HG02870 (cell line): ENCODE results near the gene TM2D1.
"Not testable (repeated sequence)": the region's sequence is repeated elsewhere in the genome, so short reads cannot be mapped to it uniquely, and the experiment has no call there.

Source experiments
- ATAC-seq: cut with Tn5 transposase; IDR thresholded peaks from one replicate; pipeline ENCODE4 v1.9.1; 2021; ENCODE audit warnings: mild to moderate bottlenecking, moderate library complexity; ENCODE audit not compliant: unreplicated experiment

The TM2D1 gene

GRCh38 chr1:61718996-61719663, 5.8 kb downstream of the TM2D1 start:
- ATAC-seq: not testable (repeated sequence)

DNA sequence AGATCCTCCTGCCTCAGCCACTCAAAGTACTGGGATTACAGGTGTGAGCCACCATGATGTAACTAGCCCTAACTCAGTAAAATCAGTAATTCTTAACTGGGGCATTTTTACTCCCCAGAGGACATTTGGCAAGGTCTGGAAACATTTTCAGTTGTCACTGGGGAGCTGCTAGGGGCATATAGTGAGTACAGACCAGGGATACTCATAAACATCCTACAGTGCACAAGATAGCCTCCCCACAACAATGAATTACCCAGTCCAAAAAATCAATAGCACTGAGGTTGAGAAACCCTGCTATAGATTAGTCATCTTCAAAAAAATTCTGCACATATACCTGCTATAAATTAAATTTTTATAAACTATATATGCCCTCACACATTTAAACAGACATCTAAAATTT, 13.0 kb downstream of the TM2D1 start:
- ATAC-seq: no peak

GRCh38 chr1:61711257-61711656, 13.7 kb downstream of the TM2D1 start:
- ATAC-seq: not testable (repeated sequence)

DNA sequence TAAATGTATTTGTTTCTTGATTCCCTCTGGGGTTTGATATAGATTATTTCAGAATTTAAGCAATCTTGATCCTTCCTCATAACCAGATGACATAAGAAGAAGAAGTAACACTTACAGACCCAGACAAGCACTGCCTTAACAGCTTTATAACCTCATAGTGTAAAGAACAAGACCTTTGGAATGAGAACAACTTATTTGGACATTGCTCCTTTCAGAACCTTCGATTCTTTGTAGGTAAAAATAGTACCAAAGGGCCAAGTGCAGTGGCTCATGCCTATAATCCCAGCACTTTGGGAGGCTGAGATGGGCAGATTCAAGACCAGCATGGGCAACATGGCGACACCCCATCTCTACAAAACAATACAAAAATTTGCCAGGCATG, 15.0 kb downstream of the TM2D1 start:
- ATAC-seq: no peak

DNA sequence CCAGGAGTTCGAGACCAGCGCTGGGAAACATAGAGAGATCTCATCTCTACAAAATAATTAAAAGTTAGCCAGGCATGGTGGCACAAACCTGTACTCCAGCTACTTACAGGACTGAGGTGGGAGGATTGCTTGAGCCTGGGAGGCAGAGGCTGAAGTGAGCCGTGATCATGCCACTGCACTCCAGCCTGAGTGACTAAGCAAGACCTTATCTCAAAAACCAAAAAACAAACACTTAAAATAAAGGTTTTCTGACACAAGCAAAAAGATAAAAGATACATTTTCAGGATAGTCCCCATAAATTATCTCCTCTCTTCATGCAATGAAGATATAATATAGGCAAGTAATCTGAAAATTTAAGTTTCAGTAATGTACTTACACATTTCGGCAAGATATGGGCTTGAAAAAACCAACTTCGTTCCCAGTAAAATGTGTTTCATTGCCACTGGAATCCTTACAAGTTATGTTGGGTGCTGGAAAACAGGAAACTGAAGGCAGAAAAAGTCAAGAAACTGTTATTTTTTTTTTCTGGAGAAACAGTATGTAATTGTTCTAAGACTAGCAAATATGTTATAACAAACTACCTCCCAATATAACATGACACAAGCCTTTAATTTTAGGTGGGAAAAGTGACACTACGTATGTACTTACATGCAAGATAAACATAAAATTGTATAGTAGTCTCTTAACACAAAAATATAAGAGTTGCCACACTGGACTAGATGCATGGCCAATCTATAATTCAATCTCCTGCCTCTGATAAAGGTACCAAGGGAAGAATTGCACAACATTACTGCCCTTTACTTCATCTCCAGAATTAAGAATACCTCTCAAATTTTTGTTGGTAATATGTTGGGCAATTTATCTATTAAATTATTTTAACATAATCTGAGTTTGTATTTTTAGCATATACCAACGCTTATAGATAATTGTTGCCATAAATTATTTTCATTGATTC, 15.7 kb downstream of the TM2D1 start:
- no peak for ATAC-seq

DNA sequence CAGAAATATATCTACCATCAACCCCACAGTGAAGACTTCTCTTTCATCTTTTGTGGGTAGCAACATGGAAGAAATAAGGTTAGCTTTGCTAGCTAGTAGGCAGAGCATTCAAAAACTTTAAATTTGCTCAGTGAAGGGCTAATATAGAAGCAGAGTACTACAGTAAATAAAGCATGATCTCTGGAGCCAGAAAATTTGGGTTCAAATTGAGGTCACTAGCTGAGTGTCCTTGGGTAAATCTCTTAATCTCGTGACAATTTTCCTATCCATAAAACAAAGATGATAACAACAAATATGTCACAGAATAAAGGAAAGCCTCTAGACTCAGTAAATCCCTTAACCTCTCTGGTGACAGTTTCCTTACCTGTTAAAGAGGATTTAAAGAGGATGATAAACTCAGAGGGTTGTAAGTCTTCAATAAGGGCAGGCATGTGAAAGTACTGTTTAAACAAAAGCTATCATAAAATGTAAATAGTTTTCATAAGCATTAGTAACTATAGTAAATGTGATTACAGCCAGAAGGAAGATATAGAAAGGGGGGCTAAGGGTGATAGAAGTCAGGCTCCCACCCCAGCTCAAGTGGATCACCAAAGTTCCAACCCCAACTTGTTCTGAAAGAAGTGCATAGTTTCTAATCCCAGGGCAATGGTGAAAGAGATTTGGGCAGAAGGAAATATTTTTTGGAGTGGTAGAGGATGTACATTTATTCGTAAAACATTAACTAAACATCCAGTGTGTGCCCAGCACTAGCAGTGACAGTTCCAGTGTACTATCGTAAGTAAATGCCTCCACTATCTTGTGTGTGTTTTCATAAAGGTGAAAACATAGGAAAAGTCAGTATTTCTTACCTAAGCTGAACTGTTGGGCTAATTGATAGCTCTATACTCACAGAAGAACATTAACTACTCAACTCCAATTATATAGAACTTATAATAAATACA, 24.8 kb downstream of the TM2D1 start:
- ATAC-seq: no peak

DNA sequence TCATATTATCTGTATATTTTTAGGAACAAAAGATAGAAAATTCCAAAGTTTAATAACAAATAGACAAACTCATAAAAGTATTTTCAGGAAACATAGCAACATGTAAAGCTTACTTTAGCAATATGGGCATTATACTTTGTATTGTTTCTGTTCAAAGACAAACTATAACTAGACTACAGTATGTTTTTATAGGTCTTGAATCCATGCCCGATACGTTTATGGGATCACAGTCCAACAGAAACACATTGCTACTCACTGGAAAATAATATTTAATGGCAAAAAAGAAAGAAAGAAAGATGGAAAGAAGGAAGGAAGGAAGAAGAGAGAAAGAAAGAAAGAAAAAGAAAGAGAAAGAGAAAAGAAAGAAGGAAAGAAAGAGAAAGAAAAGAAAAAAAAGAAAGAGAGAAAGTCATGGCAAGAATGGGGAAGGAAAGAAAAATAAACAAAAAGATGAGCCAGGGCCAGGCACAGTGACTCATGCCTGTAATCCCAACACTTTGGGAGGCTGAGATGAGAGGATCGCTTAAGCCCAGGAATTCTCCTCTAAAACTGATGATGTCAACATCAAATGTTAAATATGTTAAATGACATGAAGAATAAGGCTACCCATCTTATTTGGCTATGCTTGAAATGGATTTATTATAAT, 32.7 kb downstream of the TM2D1 start:
- ATAC-seq: no peak

- no peak for ATAC-seq
Measured at GRCh38 chr1:61687901-61688300, 37.0 kb downstream of the TM2D1 start.

DNA sequence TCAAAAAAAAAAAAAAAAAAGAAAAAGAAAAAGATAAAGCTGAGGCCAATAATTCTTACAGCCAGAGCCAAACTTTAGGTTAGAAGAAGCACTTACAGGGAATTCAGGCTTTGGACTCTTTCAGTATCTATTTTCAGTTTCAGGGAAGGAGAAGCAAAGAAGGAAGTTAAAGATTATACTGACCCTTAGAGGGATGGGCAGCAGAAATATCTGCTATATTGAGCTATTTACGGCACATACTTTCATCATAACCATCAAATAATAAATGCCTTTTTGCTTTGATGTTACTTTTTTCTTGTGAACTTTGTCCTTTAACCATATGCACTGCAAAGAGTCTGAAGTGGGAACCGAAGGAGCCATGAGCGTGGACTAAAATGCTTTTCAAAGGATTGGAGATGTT, 42.0 kb downstream of the TM2D1 start:
- ATAC-seq: no peak

DNA sequence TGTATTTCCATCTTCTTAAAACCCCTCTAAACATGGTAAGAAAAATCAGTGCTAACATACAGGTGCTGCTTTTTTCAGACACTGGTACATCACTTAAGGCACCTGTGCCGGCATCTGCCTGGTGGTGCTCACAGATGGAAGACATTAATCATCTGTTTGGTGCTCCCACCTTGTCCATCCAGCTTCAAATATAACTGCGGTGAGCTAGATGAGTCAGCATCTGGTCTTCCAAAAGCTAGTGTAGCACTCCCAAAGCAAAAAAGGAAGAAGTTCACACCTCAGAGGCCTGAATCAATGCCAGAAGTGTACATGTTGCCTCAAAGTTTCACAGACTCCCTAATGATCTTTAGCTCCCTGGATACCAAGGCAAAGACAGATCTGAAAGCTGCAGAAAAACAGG, 44.4 kb downstream of the TM2D1 start:
- no peak for ATAC-seq

GRCh38 chr1:61676881-61677280, 48.1 kb downstream of the TM2D1 start:
- not testable (repeated sequence) for ATAC-seq

DNA sequence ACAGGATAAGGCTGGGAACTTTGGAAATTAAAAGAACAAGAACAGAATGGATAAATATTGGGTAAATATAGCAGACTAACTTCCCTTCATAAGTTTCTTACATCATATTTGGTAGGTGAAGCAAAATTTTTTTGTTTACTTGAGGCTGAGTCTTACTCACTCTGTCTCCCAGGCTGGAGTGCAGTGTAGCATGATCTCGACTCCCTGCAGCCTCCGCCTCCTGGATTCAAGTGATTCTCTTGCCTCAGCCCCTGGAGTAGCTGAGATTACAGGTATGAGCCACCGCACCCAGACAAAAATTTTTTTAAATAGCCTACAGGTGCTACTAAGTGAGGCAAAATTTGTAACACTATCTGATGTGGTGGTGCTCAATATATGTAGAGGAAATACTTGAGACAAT, 50.7 kb downstream of the TM2D1 start:
- ATAC-seq: no peak

DNA sequence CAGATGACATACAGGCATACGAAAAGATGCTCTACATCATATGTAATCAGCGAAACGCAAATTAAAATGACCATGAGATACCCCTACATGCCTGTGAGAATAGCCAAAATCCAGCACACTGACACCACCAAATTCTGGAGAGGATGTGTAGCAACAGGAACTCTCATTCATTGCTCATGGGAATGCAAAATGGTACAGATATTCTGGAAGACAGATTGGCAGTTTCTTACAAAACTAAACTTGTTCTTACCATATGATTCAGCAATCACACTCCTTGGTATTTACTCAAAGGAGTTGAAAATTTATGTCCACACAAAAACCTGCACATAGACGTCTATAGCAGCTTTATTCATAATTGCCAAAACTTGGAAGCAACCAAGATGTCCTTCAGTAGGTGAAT, 52.6 kb downstream of the TM2D1 start:
- no peak for ATAC-seq

GRCh38 chr1:61670445-61670844, 54.5 kb downstream of the TM2D1 start:
- ATAC-seq: no peak

DNA sequence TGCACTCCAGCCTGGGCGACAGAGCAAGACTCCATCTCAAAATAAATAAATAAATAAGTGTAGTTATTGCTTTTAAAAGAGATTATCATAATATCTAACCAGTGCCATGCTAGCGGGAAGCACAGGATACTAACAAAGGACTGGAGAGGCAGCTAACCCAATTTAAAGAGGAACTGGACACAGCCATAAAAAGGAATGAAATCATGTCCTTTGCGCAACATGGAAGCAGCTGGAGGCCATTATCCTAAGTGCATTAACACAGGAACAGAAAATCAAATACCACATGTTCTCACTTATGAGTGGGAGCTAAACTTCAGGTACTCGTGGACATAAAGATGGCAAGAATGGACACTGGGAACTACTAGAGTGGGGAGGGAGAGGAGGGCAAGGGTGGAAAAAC, 54.9 kb downstream of the TM2D1 start:
- ATAC-seq: no peak

- ATAC-seq: no peak
Measured at GRCh38 chr1:61659061-61659460, 65.9 kb downstream of the TM2D1 start.

GRCh38 chr1:61655453-61655852, 69.5 kb downstream of the TM2D1 start:
- no peak for ATAC-seq

DNA sequence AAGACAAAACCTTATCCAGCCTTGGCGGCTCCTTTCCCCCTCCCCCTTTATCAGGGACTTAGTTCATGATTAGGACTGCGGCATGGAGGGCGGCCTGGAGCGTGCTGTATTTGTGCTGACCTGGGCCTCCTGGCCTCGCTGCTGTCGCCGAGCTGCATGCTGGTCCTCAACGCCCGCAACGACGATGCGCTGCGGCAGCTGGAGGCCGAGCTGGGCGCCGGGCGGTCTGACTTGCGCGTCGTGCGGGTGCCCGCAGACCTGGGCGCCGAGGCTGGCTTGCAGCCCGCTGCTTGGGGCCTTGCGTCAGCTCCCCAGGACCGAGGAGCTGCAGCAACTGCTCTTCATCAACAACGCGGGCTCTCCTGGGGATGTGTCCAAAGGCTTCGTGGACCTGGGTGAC, 70.9 kb downstream of the TM2D1 start:
- ATAC-seq: no peak

- no peak for ATAC-seq
Measured at GRCh38 chr1:61648983-61649742, 75.8 kb downstream of the TM2D1 start.

- no peak for ATAC-seq
Measured at GRCh38 chr1:61647142-61647541, 77.8 kb downstream of the TM2D1 start.
